BE2C (cell line): ENCODE data around the gene RFX6.

Source experiments
- DNase-seq: peaks from one replicate; pipeline ENCODE4 v3.0.0-alpha.2; 2020
- H3K27me3 ChIP-seq: fragments of 250-450 bp; sonication (Bioruptor Pico); 2 replicates; pipeline ENCODE4 v1.5.1; 2020; ENCODE audit warnings: mild to moderate bottlenecking
- H3K36me3 ChIP-seq: fragments of 250-450 bp; sonication (Bioruptor Pico); 2 replicates; pipeline ENCODE4 v1.5.1; 2020; ENCODE audit warnings: mild to moderate bottlenecking
- H3K4me1 ChIP-seq: fragments of 250-450 bp; sonication (Bioruptor Pico); 2 replicates; pipeline ENCODE4 v1.5.1; 2020
- H3K4me3 ChIP-seq: 2 replicates; pipeline ENCODE4 v1.5.1; 2011; ENCODE audit warnings: low read depth, low read length
- H3K9me3 ChIP-seq: fragments of 250-450 bp; sonication (Bioruptor Pico); 2 replicates; pipeline ENCODE4 v1.5.1; 2020
- TF ChIP-seq, protein P1 (sequence below): IDR thresholded peaks from 2 replicates; pipeline ENCODE4 v1.5.1; 2012; ENCODE audit warnings: mild to moderate bottlenecking, low read depth, low read length

Gene RFX6

GRCh38 chr6:116932496-116932895 is 55.5 kb downstream of the RFX6 start:
- TF ChIP-seq, protein P1, sequence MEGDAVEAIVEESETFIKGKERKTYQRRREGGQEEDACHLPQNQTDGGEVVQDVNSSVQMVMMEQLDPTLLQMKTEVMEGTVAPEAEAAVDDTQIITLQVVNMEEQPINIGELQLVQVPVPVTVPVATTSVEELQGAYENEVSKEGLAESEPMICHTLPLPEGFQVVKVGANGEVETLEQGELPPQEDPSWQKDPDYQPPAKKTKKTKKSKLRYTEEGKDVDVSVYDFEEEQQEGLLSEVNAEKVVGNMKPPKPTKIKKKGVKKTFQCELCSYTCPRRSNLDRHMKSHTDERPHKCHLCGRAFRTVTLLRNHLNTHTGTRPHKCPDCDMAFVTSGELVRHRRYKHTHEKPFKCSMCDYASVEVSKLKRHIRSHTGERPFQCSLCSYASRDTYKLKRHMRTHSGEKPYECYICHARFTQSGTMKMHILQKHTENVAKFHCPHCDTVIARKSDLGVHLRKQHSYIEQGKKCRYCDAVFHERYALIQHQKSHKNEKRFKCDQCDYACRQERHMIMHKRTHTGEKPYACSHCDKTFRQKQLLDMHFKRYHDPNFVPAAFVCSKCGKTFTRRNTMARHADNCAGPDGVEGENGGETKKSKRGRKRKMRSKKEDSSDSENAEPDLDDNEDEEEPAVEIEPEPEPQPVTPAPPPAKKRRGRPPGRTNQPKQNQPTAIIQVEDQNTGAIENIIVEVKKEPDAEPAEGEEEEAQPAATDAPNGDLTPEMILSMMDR, result no peak
- Histone ChIP-seq H3K36me3 (no peaks in the 10 kb centered on the region), H3K4me3 (no peak overlapping the region), H3K27me3 (no peaks in the 10 kb centered on the region), H3K9me3 (no peaks in the 10 kb centered on the region), H3K4me1 (no peaks in the 10 kb centered on the region)
- DNase-seq, result no peak

DNA sequence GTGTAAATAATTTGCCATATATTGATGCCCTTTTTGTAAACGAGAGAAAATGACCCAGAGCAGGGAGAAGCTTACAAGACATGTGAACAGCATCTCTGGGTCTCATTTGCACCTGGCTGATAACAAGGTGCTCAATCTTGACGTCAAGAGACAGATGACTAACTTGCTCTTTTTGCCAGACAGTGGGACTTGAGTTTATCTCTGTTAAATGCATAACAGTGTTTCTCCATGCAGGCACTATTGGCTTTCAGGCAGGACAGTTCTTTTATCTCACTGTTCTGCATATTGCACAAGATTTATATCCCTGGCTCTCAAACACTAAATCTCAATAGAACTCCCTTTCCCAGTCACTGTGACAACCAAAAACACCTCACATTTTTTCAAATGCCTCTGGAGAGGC is 56.4 kb downstream of the RFX6 start:
- TF ChIP-seq, protein P1, result no peak
- peaks cover 3% of the 10 kb centered on the region; the same call in 1 of the 2 replicates for H3K27me3 ChIP-seq
- H3K9me3 ChIP-seq, result no peaks in the 10 kb centered on the region
- H3K36me3 ChIP-seq, result no peaks in the 10 kb centered on the region
- DNase-seq, result no peak
- no peaks in the 10 kb centered on the region for H3K4me1 ChIP-seq
- H3K4me3 ChIP-seq, result no peak overlapping the region

DNA sequence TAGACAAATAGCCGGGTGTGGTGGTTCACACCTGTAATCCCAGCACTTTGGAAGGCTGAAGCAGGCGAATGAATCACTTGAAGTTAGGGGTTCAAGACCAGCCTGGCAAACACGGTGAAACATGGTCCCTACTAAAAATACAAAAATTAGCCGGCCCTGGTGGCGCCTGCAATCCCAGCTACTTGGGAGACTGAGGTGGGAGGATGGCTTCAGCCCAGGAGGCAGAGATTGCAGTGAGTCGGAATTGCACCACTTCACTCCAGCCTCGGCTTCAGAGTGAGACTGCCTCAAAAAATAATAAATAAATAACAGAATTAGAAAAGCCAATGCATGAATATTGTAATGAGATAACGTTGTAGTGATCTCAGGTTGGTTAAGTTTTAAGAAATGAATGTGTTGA is 61.3 kb downstream of the RFX6 start:
- Histone ChIP-seq H3K4me1 (no peaks in the 10 kb centered on the region), H3K9me3 (no peaks in the 10 kb centered on the region), H3K36me3 (no peaks in the 10 kb centered on the region), H3K4me3 (no peak overlapping the region), H3K27me3 (peaks cover 7% of the 10 kb centered on the region; the same call in 1 of the 2 replicates)
- no peak for DNase-seq
- TF ChIP-seq, protein P1, result no peak

DNA sequence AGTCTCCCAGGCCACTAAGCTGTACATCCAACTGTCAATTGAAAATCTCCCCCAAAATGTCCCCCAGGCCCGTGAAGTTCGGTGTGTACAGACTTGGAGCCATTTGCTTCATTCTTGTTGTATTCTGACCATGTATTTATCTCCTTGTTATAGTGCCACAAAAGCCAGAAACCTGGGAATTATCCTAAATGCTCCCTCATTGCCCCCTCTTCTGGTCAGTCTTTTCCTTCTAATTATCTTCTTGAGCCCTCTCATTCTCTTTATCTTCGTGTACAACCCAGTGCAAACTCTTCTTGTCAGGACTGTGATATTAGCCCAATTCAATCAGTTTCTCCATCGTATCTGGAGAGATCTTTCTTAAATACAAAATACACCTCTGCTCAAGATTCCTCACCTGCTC is 64.7 kb downstream of the RFX6 start:
- Histone ChIP-seq H3K9me3 (no peaks in the 10 kb centered on the region), H3K36me3 (no peaks in the 10 kb centered on the region), H3K4me1 (no peaks in the 10 kb centered on the region), H3K27me3 (peaks cover 10% of the 10 kb centered on the region; the same call in 1 of the 2 replicates), H3K4me3 (no peak overlapping the region)
- DNase-seq, result no peak
- TF ChIP-seq, protein P1, result 0 out of 2 replicates have a peak, but pooled peaks have one; percentile 9

- no peak for DNase-seq
- Histone ChIP-seq H3K4me3 (no peak overlapping the region), H3K36me3 (no peaks in the 10 kb centered on the region), H3K27me3 (peaks cover 4% of the 10 kb centered on the region; the same call in 1 of the 2 replicates), H3K4me1 (no peaks in the 10 kb centered on the region), H3K9me3 (no peaks in the 10 kb centered on the region)
- TF ChIP-seq, protein P1, result no peak
Measured at GRCh38 chr6:116945809-116946208, 68.8 kb downstream of the RFX6 start.

DNA sequence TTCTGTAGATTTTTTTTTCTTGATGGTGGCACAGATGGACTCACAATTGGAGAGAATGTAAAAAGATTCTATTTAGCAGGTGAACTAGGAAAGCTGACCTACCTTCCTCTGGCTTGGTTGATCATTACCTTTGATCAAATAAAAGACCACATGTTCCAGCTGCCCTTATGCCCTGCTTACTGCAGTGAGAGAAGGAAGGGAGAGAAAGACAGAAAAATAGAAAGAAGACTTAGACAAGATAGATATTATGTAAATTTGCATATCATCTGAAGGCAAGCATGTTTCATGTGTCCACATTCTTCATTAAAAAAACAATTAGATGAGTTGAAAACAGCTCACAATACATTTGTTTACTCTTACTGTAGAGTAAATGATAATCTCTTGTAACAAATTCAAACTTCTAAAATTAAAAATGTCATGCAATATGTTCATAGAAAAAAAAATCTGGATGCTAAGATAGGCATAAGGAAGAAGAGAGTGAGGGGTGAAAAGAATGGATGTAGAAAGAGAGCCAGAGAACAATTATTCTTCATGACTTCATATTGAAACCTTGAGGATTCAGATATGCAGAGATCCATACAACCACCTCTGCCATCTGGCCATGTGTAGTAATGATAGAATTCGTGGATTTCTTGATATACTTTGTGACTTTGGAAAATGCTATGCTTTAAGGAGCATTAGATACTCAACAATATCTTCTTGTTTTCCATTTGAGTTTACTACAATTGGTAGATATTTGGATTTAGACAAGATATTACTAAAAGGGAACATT is 71.7 kb downstream of the RFX6 start:
- H3K9me3 ChIP-seq, result no peaks in the 10 kb centered on the region
- no peak overlapping the region for H3K4me3 ChIP-seq
- DNase-seq, result no peak
- H3K4me1 ChIP-seq, result no peaks in the 10 kb centered on the region
- H3K36me3 ChIP-seq, result no peaks in the 10 kb centered on the region
- peaks cover 4% of the 10 kb centered on the region; the same call in 1 of the 2 replicates for H3K27me3 ChIP-seq
- TF ChIP-seq, protein P1, result no peak
